ENCODE measurements around the gene ALKBH5.

Gene ALKBH5

DNA sequence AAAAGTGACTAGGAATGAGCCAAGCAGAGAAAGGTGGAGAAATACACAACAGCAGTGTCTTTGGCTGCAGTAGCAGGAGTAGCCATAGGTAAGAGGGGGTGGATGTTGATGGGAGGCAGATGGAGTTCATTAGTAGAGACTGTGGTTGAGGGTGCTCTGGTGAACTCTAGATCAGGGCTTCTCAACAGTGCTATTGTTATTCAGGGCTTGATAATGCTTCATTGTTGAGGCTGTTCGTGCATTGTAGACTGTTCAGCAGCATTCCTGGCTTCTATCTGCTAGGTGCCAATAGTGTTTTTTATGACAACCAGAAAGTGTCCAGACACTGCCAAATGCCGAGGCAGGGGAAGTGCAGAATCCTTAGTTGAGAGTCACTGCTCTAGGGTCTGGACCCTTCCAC, 3.6 kb downstream of the ALKBH5 start:
- Histone ChIP-seq H2AK5ac (ENCODE audit: low read length) (no peak overlapping the region), H4K5ac (ENCODE audit: low read length) (no peak overlapping the region), H3K27me3 (ENCODE audit: insufficient read depth, low read length, poor library complexity) (no peaks in the 10 kb centered on the region), H3K36me3 (ENCODE audit: control insufficient read depth, insufficient read depth, low read length) (peaks cover 1% of the 10 kb centered on the region), H3K4ac (ENCODE audit: low read depth, low read length) (no peak overlapping the region), H3K23ac (ENCODE audit: low read length) (no peak overlapping the region), H2BK15ac (replicated peaks; ENCODE audit: low read depth) (no peak overlapping the region), H4K8ac (ENCODE audit: low read depth, low read length) (no peak overlapping the region), H3K9ac (ENCODE audit: low read length) (peak overlapping the region; percentile 62), H2BK5ac (ENCODE audit: low read length) (no peak overlapping the region), H3K79me1 (ENCODE audit: low read length) (peaks cover 48% of the 10 kb centered on the region), H2BK120ac (ENCODE audit: low read depth, low read length) (no peak overlapping the region), H3K4me3 (ENCODE audit: low read length) (no peak overlapping the region), H3K79me2 (ENCODE audit: control insufficient read depth, insufficient read depth, low read length) (peaks cover 73% of the 10 kb centered on the region), H3K27ac (ENCODE audit: low read depth, low read length) (no peak overlapping the region), H3K4me1 (ENCODE audit: control insufficient read depth, low read depth, low read length) (peaks cover 20% of the 10 kb centered on the region), H3K56ac (ENCODE audit: low read length) (peak overlapping the region; percentile 73), H3K4me2 (ENCODE audit: low read length) (peak overlapping the region; percentile 82), H3K18ac (ENCODE audit: low read length) (no peak overlapping the region)
- WGBS (ENCODE audit: extremely low coverage, insufficient coverage, low lambda C conversion rate): no CpG with 5 or more reads among the region's 2 CpGs
- no peak for DNase-seq

DNA sequence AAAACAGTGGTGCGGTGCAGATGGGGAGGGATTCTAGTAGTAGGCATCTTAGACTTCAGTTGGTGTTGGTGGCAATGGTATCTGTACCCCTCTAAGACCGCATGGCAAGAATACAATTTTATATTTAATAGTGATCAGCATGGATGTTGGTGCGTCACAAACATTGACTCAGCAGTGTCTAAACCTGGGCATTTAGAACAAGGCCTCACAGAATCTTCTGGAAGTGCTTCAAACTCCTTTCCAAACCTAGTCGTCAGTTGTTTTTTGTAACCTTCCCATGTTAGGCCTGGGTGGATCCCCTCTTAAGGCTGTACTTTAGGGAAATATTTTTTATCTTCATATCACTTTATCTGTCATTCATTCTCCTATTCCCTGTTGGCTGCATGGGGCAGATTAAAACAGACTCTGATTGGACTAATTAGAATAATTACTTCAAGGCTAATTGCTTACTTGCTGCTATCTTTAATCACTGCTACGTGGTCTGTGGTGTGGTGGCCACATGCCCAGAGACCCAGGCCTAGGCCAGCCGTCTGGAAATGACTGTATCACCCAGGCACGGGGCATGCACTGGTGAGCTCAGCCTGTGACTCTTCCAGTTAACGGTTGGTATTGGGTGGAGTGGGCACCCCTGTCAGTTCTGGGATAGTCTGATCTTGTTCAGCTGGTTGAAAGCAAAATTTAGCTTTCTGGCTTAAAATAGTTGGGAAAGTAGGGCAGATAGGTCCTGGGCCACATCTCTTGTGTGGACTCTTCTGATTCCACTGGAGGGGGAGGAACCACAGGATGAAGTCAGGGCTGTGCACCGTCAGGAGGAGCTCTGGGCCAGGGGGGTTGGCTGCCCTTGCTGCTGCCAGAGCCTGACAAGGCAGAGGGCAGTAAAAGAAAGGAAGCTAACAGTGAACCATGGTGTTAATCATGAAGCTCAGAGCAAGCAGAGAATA, 4.5 kb downstream of the ALKBH5 start:
- peaks cover 19% of the 10 kb centered on the region for H3K4me1 ChIP-seq (ENCODE audit: control insufficient read depth, low read depth, low read length)
- H3K4me2 ChIP-seq (ENCODE audit: low read length): peak overlapping the region; percentile 23
- no peak overlapping the region for H3K23ac ChIP-seq (ENCODE audit: low read length)
- H3K18ac ChIP-seq (ENCODE audit: low read length): no peak overlapping the region
- H3K79me2 ChIP-seq (ENCODE audit: control insufficient read depth, insufficient read depth, low read length): peaks cover 78% of the 10 kb centered on the region
- H2BK120ac ChIP-seq (ENCODE audit: low read depth, low read length): no peak overlapping the region
- H3K56ac ChIP-seq (ENCODE audit: low read length): no peak overlapping the region
- no peak overlapping the region for H2AK5ac ChIP-seq (ENCODE audit: low read length)
- H4K5ac ChIP-seq (ENCODE audit: low read length): no peak overlapping the region
- DNase-seq: no peak
- H3K4ac ChIP-seq (ENCODE audit: low read depth, low read length): no peak overlapping the region
- H3K79me1 ChIP-seq (ENCODE audit: low read length): peaks cover 48% of the 10 kb centered on the region
- H3K36me3 ChIP-seq (ENCODE audit: control insufficient read depth, insufficient read depth, low read length): peaks cover 1% of the 10 kb centered on the region
- H3K27ac ChIP-seq (ENCODE audit: low read depth, low read length): no peak overlapping the region
- no peak overlapping the region for H3K4me3 ChIP-seq (ENCODE audit: low read length)
- no peak overlapping the region for H3K9ac ChIP-seq (ENCODE audit: low read length)
- WGBS (ENCODE audit: extremely low coverage, insufficient coverage, low lambda C conversion rate): no CpG with 5 or more reads among the region's 9 CpGs
- H4K8ac ChIP-seq (ENCODE audit: low read depth, low read length): no peak overlapping the region
- H2BK5ac ChIP-seq (ENCODE audit: low read length): no peak overlapping the region
- no peak overlapping the region for H2BK15ac ChIP-seq (replicated peaks; ENCODE audit: low read depth)
- no peaks in the 10 kb centered on the region for H3K27me3 ChIP-seq (ENCODE audit: insufficient read depth, low read length, poor library complexity)

DNA sequence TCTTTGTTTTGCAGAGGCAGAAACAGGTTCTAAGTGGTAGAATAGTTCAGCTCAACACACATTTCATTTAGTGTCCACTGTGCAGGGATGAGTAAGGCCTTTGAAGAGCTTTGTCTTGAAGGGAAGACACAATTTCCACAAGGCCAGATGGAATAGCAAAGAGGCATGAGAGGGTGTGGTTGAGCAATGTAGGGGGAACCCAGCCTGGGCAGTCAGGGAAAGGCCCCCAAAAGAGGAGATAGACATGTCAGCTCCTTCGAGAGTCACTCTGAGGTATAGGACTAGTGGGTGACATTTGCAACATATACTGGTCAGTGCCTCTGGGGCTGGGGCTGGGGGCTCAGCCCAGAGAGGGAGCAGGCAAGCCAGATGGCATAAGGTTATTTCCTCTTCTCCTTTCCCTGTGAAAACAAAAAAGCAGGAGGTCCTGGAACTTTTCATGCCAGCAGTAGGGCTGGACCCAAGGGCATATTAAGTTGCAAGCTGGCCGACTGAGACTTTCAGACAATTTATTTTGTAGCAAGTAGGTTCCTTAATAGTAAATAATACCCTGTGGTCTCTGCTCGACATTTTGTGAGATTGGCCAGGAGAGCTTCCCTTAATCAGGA, 7.1 kb downstream of the ALKBH5 start:
- no peak overlapping the region for H3K23ac ChIP-seq (ENCODE audit: low read length)
- no peak overlapping the region for H3K4me2 ChIP-seq (ENCODE audit: low read length)
- no peak overlapping the region for H3K4ac ChIP-seq (ENCODE audit: low read depth, low read length)
- H2AK5ac ChIP-seq (ENCODE audit: low read length): no peak overlapping the region
- H2BK120ac ChIP-seq (ENCODE audit: low read depth, low read length): no peak overlapping the region
- H3K4me3 ChIP-seq (ENCODE audit: low read length): no peak overlapping the region
- no peak overlapping the region for H4K5ac ChIP-seq (ENCODE audit: low read length)
- WGBS (ENCODE audit: extremely low coverage, insufficient coverage, low lambda C conversion rate): no CpG with 5 or more reads among the region's 3 CpGs
- H3K27me3 ChIP-seq (ENCODE audit: insufficient read depth, low read length, poor library complexity): no peaks in the 10 kb centered on the region
- H3K9ac ChIP-seq (ENCODE audit: low read length): no peak overlapping the region
- peaks cover 72% of the 10 kb centered on the region for H3K79me2 ChIP-seq (ENCODE audit: control insufficient read depth, insufficient read depth, low read length)
- peaks cover 45% of the 10 kb centered on the region for H3K79me1 ChIP-seq (ENCODE audit: low read length)
- no peak overlapping the region for H3K18ac ChIP-seq (ENCODE audit: low read length)
- H3K4me1 ChIP-seq (ENCODE audit: control insufficient read depth, low read depth, low read length): peaks cover 17% of the 10 kb centered on the region
- H3K36me3 ChIP-seq (ENCODE audit: control insufficient read depth, insufficient read depth, low read length): peaks cover 3% of the 10 kb centered on the region
- H3K27ac ChIP-seq (ENCODE audit: low read depth, low read length): no peak overlapping the region
- DNase-seq: no peak
- H3K56ac ChIP-seq (ENCODE audit: low read length): no peak overlapping the region
- H2BK15ac ChIP-seq (replicated peaks; ENCODE audit: low read depth): no peak overlapping the region
- no peak overlapping the region for H4K8ac ChIP-seq (ENCODE audit: low read depth, low read length)
- H2BK5ac ChIP-seq (ENCODE audit: low read length): no peak overlapping the region

DNA sequence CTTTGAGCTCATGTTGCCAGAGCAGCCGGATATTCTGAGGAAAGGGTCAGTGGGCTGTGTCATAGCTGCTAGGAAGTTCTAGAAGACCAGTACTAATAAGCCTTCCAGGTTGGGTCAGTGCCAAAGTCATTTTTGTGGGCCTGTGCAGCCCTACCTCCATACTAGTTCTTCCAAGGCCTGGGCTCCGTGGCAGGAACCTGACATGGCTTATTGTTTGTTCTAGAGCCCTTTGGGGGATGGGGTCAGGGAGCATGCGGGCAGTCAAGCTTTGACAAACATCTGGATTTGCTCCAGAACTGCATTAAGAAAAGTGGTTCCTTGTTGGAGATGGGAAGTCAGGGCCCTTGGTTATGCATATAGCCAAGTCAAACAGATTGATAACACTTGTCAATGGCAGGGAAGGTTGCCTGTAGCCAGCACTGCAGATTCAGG, 7.6 kb downstream of the ALKBH5 start:
- Histone ChIP-seq H3K79me1 (ENCODE audit: low read length) (peaks cover 39% of the 10 kb centered on the region), H3K36me3 (ENCODE audit: control insufficient read depth, insufficient read depth, low read length) (peaks cover 2% of the 10 kb centered on the region), H4K8ac (ENCODE audit: low read depth, low read length) (no peak overlapping the region), H3K23ac (ENCODE audit: low read length) (peak overlapping the region; percentile 16), H3K56ac (ENCODE audit: low read length) (no peak overlapping the region), H3K4ac (ENCODE audit: low read depth, low read length) (no peak overlapping the region), H3K27ac (ENCODE audit: low read depth, low read length) (no peak overlapping the region), H3K9ac (ENCODE audit: low read length) (no peak overlapping the region), H2BK120ac (ENCODE audit: low read depth, low read length) (no peak overlapping the region), H3K27me3 (ENCODE audit: insufficient read depth, low read length, poor library complexity) (no peaks in the 10 kb centered on the region), H3K4me3 (ENCODE audit: low read length) (no peak overlapping the region), H2AK5ac (ENCODE audit: low read length) (no peak overlapping the region), H2BK15ac (replicated peaks; ENCODE audit: low read depth) (no peak overlapping the region), H3K4me2 (ENCODE audit: low read length) (no peak overlapping the region), H3K18ac (ENCODE audit: low read length) (no peak overlapping the region), H4K5ac (ENCODE audit: low read length) (no peak overlapping the region), H3K4me1 (ENCODE audit: control insufficient read depth, low read depth, low read length) (peaks cover 11% of the 10 kb centered on the region), H2BK5ac (ENCODE audit: low read length) (no peak overlapping the region), H3K79me2 (ENCODE audit: control insufficient read depth, insufficient read depth, low read length) (peaks cover 67% of the 10 kb centered on the region)
- no CpG with 5 or more reads among the region's 3 CpGs for WGBS (ENCODE audit: extremely low coverage, insufficient coverage, low lambda C conversion rate)
- no peak for DNase-seq

DNA sequence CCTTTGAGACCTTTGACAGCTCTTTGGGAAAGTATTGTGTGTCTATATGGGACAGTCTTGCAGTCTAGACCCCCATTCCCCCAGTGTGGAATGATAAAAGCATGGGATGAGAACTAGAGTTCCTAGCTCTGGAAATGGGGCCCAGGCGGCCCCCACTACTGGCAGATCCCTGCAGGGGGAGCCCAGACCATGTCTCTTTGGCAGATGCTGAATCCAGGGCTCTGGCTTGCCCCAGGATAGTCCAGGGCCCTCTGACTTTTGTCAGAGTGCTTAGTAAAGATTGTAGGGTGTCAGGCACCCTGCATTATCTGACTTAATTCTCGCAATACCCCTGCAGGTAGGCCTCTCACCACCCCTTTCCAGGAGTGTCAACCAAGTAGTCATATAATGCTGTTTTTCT, 8.3 kb downstream of the ALKBH5 start:
- Histone ChIP-seq H2BK5ac (ENCODE audit: low read length) (no peak overlapping the region), H3K79me1 (ENCODE audit: low read length) (peaks cover 34% of the 10 kb centered on the region), H2BK15ac (replicated peaks; ENCODE audit: low read depth) (no peak overlapping the region), H3K56ac (ENCODE audit: low read length) (no peak overlapping the region), H3K79me2 (ENCODE audit: control insufficient read depth, insufficient read depth, low read length) (peaks cover 60% of the 10 kb centered on the region), H3K27me3 (ENCODE audit: insufficient read depth, low read length, poor library complexity) (no peaks in the 10 kb centered on the region), H3K9ac (ENCODE audit: low read length) (no peak overlapping the region), H3K4me2 (ENCODE audit: low read length) (no peak overlapping the region), H3K23ac (ENCODE audit: low read length) (no peak overlapping the region), H3K27ac (ENCODE audit: low read depth, low read length) (no peak overlapping the region), H3K4ac (ENCODE audit: low read depth, low read length) (no peak overlapping the region), H4K5ac (ENCODE audit: low read length) (no peak overlapping the region), H3K18ac (ENCODE audit: low read length) (no peak overlapping the region), H3K36me3 (ENCODE audit: control insufficient read depth, insufficient read depth, low read length) (peaks cover 2% of the 10 kb centered on the region), H3K4me1 (ENCODE audit: control insufficient read depth, low read depth, low read length) (peaks cover 7% of the 10 kb centered on the region), H2AK5ac (ENCODE audit: low read length) (no peak overlapping the region), H2BK120ac (ENCODE audit: low read depth, low read length) (no peak overlapping the region), H3K4me3 (ENCODE audit: low read length) (no peak overlapping the region), H4K8ac (ENCODE audit: low read depth, low read length) (no peak overlapping the region)
- no peak for DNase-seq
- no CpG with 5 or more reads among the region's 2 CpGs for WGBS (ENCODE audit: extremely low coverage, insufficient coverage, low lambda C conversion rate)
